Nephron progenitor cell (in vitro differentiated cells): ENCODE data around the gene TMEM220.
"Not testable (repeated sequence)": the region's sequence is repeated elsewhere in the genome, so short reads cannot be mapped to it uniquely, and the experiment has no call there.

Source experiments
- DNase-seq: peaks from one replicate; pipeline ENCODE4 v3.0.0; 2021
- H3K27ac Mint-ChIP-seq: 2 replicates; pipeline ENCODE4 v1.8.0; 2021; ENCODE audit warnings: mild to moderate bottlenecking, moderate library complexity, mixed read lengths
- H3K27me3 Mint-ChIP-seq: 2 replicates; pipeline ENCODE4 v1.8.0; 2021; ENCODE audit warnings: mild to moderate bottlenecking, low read depth, mixed read lengths; ENCODE audit not compliant: poor library complexity
- H3K36me3 Mint-ChIP-seq: 2 replicates; pipeline ENCODE4 v1.8.0; 2021; ENCODE audit warnings: low read depth, mixed read lengths
- H3K4me1 Mint-ChIP-seq: 2 replicates; pipeline ENCODE4 v1.8.0; 2021; ENCODE audit warnings: mixed read lengths
- H3K4me3 Mint-ChIP-seq: 2 replicates; pipeline ENCODE4 v1.8.0; 2021; ENCODE audit warnings: mild to moderate bottlenecking, moderate library complexity, mixed read lengths
- H3K9me3 Mint-ChIP-seq: 2 replicates; pipeline ENCODE4 v1.8.0; 2021; ENCODE audit warnings: mild to moderate bottlenecking, moderate library complexity, mixed read lengths
- TF ChIP-seq, protein P1 (sequence below): fragments of 200-600 bp; sonication (generic); IDR thresholded peaks from 2 replicates; pipeline ENCODE4 v1.5.0; 2021; ENCODE audit warnings: antibody characterized with exemption

TMEM220 gene

DNA sequence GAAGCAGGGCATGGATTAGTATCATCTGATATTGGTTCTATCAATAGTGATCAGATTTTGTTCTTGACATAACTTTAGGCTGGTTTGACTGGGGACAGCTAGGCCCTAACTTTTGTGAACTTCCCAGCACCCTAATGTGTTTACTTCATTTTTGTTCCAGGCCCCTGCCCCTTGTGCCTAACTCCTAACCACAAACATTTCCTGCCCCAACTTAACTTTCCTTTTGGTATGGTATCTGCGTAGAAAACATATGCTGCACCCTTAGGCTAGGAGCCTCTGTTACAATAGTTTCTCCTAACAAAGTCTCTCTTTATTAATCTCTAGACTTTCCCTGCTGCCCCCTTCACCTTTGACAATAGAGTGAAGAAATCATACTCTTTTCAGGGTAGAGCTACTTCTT is 30.0 kb downstream of the TMEM220 start:
- Mint-ChIP-seq H3K4me3 (peak overlapping the region; percentile 24), H3K4me1 (peaks cover 40% of the 10 kb centered on the region), H3K36me3 (peaks cover 10% of the 10 kb centered on the region), H3K27me3 (no peaks in the 10 kb centered on the region), H3K27ac (no peak overlapping the region), H3K9me3 (no peaks in the 10 kb centered on the region)
- no peak for DNase-seq
- TF ChIP-seq, protein P1, sequence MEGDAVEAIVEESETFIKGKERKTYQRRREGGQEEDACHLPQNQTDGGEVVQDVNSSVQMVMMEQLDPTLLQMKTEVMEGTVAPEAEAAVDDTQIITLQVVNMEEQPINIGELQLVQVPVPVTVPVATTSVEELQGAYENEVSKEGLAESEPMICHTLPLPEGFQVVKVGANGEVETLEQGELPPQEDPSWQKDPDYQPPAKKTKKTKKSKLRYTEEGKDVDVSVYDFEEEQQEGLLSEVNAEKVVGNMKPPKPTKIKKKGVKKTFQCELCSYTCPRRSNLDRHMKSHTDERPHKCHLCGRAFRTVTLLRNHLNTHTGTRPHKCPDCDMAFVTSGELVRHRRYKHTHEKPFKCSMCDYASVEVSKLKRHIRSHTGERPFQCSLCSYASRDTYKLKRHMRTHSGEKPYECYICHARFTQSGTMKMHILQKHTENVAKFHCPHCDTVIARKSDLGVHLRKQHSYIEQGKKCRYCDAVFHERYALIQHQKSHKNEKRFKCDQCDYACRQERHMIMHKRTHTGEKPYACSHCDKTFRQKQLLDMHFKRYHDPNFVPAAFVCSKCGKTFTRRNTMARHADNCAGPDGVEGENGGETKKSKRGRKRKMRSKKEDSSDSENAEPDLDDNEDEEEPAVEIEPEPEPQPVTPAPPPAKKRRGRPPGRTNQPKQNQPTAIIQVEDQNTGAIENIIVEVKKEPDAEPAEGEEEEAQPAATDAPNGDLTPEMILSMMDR, result no peak

DNA sequence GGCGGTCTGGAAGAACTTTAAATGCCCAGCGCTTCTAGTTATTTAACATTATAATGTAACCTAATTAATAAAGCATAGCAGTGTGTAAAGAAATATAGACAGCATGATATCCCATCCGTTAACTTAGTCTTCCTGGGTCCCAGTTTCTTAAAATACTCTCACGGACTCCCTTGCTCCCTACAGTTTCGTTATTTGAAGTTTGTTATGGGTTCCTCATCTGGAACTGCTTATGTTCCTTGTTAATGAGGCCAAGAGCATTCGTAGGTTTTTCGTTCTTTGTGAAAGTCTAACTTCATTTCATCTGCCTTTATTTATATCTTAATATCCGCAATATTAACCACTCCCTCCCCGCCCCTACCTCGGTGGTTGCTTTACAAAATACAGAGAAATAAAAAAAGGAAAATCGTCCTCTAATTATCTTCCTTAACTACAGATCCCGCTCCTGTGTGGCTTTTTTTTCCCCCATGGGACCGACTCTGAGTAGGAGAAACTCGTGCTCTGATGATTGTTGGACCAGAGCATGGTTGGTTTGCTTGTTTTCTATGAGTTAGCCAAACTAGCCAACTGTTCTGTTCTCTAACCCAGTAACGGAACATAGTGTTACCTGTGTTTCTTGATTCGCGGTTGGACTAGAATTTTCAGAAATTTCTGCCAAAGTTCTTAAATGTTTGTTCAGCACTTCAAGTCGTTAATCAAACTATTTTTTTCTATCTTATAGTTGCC is 31.6 kb downstream of the TMEM220 start:
- Mint-ChIP-seq H3K36me3 (peaks cover 26% of the 10 kb centered on the region), H3K27me3 (no peaks in the 10 kb centered on the region), H3K9me3 (no peaks in the 10 kb centered on the region), H3K27ac (peak overlapping the region; percentile 93), H3K4me3 (peak overlapping the region; percentile 95), H3K4me1 (peaks cover 48% of the 10 kb centered on the region)
- TF ChIP-seq, protein P1, result no peak
- DNase-seq, result no peak

DNA sequence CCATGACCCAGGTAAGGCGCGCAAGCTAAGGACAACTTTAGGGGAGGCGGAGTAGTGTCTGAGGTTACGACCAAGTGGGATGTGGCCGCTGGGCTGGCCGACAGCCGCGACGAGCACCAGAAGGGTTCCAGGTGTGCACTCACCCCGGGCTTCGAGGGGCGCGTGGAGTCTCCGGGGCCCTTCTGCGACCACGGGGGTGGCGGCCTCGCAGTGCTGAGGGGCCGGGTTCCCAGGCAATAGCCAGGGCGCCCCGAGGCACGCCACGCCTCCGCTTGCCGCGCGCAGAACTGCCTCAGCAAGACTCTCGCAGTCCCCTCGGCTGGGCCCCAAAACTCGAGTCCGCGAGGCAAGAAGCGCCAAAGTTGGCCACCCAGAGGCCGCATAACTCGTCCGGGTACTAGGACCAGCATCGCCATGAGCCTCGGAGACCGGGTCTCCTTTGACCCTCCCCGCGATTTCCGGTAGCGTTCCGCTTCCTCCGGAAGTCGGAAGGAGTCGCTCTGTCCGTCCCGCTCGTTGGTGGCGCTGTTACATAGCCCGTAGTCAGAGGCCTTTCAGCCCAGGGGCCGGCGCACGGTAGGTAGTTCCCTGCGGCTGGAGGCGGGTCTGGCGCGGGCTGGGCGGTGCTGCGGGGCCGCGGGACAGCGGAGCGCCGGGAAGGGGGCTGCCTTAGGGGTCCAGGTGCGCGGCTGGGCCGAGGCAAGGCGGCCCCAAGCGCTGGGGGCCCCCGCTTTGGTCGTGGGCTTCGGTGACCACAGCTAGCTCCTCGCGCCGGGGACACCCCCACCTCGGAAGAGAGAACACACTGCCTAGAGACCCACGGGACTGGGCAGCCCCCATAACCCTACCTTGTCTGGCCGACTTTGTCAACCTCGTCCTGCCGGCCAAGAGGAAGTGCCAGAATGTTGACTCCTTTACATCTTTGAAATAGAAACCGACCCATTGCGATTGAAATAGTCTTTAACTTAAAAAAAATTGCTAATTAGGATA is 32.4 kb downstream of the TMEM220 start, which contains the start of the genes ADPRM and SCO1:
TSS of gene ADPRM (plus strand) at position 503 of the 990 bp plus-strand sequence. CDS start 7,333 bp downstream, outside the sequence.
TSS of gene SCO1 (minus strand) at position 442 of the 990 bp plus-strand sequence. CDS start at position 416, 26 bp downstream.
- Mint-ChIP-seq H3K36me3 (peaks cover 35% of the 10 kb centered on the region), H3K27me3 (no peaks in the 10 kb centered on the region), H3K27ac (peak within 1 kb of the TSS; percentile 93), H3K9me3 (no peaks in the 10 kb centered on the region), H3K4me3 (peak within 1 kb of the TSS; percentile 95), H3K4me1 (peaks cover 48% of the 10 kb centered on the region)
- TF ChIP-seq, protein P1, result no peak
- DNase-seq, result peak; percentile 91

DNA sequence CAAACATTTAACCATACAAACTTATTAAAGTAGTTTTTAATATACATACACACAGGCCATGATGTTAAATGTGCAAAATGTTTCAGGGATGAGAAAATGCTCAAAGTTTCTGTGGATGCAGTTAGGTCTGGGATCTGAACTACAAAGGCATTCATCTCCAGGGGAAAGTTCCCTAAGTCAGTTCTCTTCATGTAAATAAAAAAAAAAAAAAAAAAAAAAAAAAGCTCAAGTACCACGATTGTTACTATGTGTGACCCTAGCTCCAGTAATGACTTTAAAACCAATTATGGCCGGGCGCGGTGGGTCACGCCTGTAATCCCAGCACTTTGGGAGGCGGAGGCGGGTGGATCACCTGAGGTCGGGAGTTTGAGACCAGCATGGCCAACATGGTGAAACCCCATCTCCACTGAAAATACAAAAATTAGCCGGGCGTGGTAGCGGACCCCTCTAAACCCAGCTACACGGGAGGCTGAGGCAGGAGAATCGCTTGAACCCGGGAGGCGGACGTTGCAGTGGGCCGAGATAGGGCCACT is 33.9 kb downstream of the TMEM220 start:
- Mint-ChIP-seq H3K4me3 (peak overlapping the region; percentile 95), H3K36me3 (peaks cover 45% of the 10 kb centered on the region), H3K4me1 (peaks cover 42% of the 10 kb centered on the region)
- not testable (repeated sequence) for H3K27ac Mint-ChIP-seq, H3K27me3 Mint-ChIP-seq, DNase-seq, H3K9me3 Mint-ChIP-seq

DNA sequence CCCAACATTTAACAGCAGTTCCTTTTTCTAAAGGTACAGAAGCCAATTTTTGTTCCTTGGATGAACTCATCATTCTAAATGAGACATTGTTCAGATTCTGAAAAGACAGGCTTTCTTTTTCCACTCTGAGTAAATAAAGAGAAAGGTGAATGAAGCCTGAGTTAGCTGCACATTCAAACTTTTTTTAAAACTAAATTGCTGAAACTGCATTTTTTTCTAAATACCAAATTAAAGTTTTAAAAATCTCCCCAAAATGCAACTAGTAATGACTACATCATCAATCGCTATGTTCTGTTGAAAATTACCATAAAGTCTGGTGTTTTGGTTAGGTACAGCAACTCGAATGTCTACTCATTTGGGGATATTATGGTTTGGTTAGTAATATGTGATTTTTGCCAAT is 42.3 kb downstream of the TMEM220 start:
- H3K4me3 Mint-ChIP-seq, result no peak overlapping the region

More for the DNA sequence above, 42.3 kb downstream of the TMEM220 start:
- no peak for DNase-seq
- Mint-ChIP-seq H3K27ac (no peak overlapping the region), H3K9me3 (peaks cover 6% of the 10 kb centered on the region), H3K27me3 (no peaks in the 10 kb centered on the region), H3K36me3 (peaks cover 82% of the 10 kb centered on the region), H3K4me1 (no peaks in the 10 kb centered on the region)
- TF ChIP-seq, protein P1, result no peak
